PFSK-1 (cell line): ENCODE measurements around the gene TBX4.

ENCODE experiments used
- FOXP2 ChIP-seq: optimal IDR thresholded peaks from 2 replicates; pipeline ENCODE3; 2011; ENCODE audit warnings: borderline replicate concordance, control low read depth, inconsistent platforms; ENCODE audit not compliant: insufficient read depth; ENCODE audit errors: extremely low read length, extremely low read depth
- POLR2AphosphoS5 ChIP-seq: IDR thresholded peaks from 2 replicates; pipeline ENCODE4 v1.6.1; 2012; ENCODE audit warnings: low read depth, mild to moderate bottlenecking, control low read depth, low read length, moderate library complexity
- SIN3A ChIP-seq: IDR thresholded peaks from 2 replicates; pipeline ENCODE4 v1.6.1; 2012; ENCODE audit warnings: mild to moderate bottlenecking, low read length, moderate library complexity, borderline replicate concordance; ENCODE audit not compliant: insufficient read depth
- TAF1 ChIP-seq: IDR thresholded peaks from 2 replicates; pipeline ENCODE4 v1.6.1; 2012; ENCODE audit warnings: low read length, control low read depth, borderline replicate concordance; ENCODE audit not compliant: insufficient read depth
- TF ChIP-seq, protein P1 (sequence below), 2 experiments: IDR thresholded peaks; 2 replicates each; pipeline versions ENCODE4 v1.6.1 to v1.8.0; 2011 to 2012; ENCODE audit warnings: low read depth in 2 of 2, low read length in 2 of 2, control low read depth in 1 of 2, inconsistent platforms in 1 of 2, mild to moderate bottlenecking in 1 of 2, moderate library complexity in 1 of 2; ENCODE audit not compliant: insufficient read depth in 1 of 2

The TBX4 gene

GRCh38 chr17:61524319-61524718, 72.1 kb downstream of the TBX4 start:
- TF ChIP-seq FOXP2 (no peak), SIN3A (no peak), POLR2AphosphoS5 (no peak), TAF1 (no peak)
- TF ChIP-seq, protein P1, sequence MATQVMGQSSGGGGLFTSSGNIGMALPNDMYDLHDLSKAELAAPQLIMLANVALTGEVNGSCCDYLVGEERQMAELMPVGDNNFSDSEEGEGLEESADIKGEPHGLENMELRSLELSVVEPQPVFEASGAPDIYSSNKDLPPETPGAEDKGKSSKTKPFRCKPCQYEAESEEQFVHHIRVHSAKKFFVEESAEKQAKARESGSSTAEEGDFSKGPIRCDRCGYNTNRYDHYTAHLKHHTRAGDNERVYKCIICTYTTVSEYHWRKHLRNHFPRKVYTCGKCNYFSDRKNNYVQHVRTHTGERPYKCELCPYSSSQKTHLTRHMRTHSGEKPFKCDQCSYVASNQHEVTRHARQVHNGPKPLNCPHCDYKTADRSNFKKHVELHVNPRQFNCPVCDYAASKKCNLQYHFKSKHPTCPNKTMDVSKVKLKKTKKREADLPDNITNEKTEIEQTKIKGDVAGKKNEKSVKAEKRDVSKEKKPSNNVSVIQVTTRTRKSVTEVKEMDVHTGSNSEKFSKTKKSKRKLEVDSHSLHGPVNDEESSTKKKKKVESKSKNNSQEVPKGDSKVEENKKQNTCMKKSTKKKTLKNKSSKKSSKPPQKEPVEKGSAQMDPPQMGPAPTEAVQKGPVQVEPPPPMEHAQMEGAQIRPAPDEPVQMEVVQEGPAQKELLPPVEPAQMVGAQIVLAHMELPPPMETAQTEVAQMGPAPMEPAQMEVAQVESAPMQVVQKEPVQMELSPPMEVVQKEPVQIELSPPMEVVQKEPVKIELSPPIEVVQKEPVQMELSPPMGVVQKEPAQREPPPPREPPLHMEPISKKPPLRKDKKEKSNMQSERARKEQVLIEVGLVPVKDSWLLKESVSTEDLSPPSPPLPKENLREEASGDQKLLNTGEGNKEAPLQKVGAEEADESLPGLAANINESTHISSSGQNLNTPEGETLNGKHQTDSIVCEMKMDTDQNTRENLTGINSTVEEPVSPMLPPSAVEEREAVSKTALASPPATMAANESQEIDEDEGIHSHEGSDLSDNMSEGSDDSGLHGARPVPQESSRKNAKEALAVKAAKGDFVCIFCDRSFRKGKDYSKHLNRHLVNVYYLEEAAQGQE (IDR thresholded peaks at IDR 0.05; ENCODE audit: insufficient read depth in 1 of 2, low read depth in 2 of 2, low read length in 2 of 2): no peak

DNA sequence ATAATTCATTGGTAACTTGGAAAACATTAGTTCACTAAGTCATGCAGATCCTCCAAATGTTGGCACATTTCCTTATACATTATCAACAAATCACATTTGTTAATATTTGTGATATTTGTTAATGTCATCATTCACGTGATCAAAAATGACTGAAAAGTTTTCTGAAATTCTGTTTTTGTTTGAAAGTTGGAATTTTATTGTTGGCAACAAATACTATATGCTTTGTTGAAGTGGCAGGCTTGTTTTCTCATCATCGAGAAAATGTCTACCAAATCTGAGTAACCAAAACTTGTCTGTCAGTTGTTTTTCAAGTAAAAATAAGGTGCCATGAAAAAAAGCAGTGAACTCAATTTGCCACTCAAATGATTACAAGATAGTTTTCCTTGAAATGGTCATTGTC, 75.9 kb downstream of the TBX4 start:
- TF ChIP-seq POLR2AphosphoS5 (no peak), FOXP2 (no peak), SIN3A (no peak), TAF1 (no peak)
- TF ChIP-seq, protein P1 (IDR thresholded peaks at IDR 0.05; ENCODE audit: insufficient read depth in 1 of 2, low read depth in 2 of 2, low read length in 2 of 2): no peak

DNA sequence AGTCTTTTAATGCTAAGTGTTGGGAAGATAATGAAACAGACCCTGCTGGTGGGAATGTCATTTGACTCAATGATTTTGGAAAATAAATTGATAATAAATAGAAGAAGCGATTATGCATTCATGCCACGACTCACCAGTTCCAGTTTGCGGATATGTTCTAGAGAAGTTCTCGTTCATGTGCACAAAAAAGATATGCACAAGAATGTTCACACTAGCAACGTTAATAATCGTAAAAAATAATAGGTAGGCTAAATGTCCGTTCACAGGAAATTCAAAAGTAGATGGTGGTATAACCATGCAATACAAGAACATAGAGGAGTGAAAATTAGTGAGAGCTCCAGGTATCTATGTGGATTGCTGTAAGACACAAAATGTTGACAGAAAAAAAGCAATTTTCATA, 79.0 kb downstream of the TBX4 start:
- TF ChIP-seq TAF1: no peak

GRCh38 chr17:61532826-61533225, 80.6 kb downstream of the TBX4 start:
- TF ChIP-seq SIN3A (no peak), FOXP2 (no peak), POLR2AphosphoS5 (no peak), TAF1 (no peak)
- TF ChIP-seq, protein P1 (IDR thresholded peaks at IDR 0.05; ENCODE audit: insufficient read depth in 1 of 2, low read depth in 2 of 2, low read length in 2 of 2): no peak

DNA sequence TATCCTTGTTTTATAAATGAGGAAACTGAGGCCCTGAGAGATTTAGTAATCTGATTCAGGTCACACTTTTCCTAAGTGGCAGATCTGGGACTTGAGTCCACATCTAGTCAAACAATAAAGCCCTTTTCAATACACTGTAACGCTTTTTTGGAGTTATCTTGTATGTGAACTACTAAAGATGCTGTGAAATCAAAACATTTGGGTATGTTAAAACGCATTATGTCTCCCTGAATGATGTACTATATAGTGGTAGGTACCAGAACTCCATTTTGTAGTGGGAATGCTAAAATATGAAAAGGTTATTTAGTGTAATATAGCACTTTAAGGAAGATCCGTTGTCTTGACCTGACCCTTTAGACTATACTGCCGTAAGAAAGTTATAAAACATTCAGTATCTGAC, 81.6 kb downstream of the TBX4 start:
- TF ChIP-seq POLR2AphosphoS5: no peak
- no peak for TF ChIP-seq SIN3A
- TF ChIP-seq, protein P1 (IDR thresholded peaks at IDR 0.05; ENCODE audit: insufficient read depth in 1 of 2, low read depth in 2 of 2, low read length in 2 of 2): no peak
- TF ChIP-seq FOXP2: no peak
- TF ChIP-seq TAF1: no peak
